ENCODE data around the gene PLEKHH1.

GRCh38 chr14:67586369-67586768, 53.3 kb downstream of the PLEKHH1 start:
- TF ChIP-seq CTCF (IDR thresholded peaks at IDR 0.05 in 4 of 5, conservative IDR thresholded peaks at IDR 0.05 in 1 of 5) (no peak), POLR2A (IDR thresholded peaks at IDR 0.05) (no peak)
